HL-60 (cell line): ENCODE data around the gene AGR3.

ENCODE experiments used
- POLR2AphosphoS5 ChIP-seq: IDR thresholded peaks from 2 replicates; pipeline ENCODE4 v1.6.1; 2012; ENCODE audit warnings: low read depth
- TF ChIP-seq, protein P1 (sequence below): IDR thresholded peaks from one replicate; pipeline ENCODE4 v1.5.1; 2011; ENCODE audit warnings: low read length, control low read depth, inconsistent platforms; ENCODE audit not compliant: insufficient read depth

DNA sequence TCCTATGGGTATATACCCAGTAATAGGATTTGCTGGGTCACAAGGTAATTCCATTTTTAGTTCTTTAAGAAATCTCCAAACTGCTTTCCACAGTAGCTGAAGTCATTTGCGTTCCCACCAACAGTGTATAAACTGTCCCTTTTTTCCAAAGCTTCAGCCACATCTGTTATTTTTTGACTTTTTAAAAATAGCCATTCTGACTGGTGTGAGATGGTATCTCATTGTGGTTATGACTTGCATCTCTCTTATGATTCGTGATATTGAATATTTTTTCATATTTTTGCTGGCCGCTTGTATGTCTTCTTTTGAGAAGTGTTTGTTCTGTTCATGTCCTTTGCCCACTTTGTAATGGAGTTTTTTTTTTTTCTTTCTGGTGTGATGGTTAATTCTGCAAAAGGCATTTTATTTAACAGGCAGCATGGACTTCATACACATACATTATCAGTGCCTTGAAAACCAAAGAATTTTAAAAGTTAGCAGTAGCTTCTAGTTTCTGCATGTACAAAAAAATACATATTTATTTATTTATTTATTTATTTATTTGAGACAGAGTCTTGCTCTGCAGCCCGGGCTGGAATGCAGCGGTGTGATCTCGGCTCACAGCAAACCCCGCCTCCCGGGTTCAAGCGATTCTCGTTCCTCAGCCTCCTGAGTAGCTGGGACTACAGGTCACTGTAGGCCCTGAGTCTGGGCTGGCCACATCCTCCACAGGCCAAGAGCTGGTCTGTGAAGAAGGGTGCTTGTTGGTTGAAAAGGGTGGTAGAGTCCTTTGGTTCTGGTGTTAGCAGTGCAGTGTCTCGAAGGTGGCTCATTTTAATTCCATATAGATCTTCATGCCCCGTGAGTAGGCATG is 32.3 kb downstream of the AGR3 start:
- no peak for TF ChIP-seq POLR2AphosphoS5
- TF ChIP-seq, protein P1, sequence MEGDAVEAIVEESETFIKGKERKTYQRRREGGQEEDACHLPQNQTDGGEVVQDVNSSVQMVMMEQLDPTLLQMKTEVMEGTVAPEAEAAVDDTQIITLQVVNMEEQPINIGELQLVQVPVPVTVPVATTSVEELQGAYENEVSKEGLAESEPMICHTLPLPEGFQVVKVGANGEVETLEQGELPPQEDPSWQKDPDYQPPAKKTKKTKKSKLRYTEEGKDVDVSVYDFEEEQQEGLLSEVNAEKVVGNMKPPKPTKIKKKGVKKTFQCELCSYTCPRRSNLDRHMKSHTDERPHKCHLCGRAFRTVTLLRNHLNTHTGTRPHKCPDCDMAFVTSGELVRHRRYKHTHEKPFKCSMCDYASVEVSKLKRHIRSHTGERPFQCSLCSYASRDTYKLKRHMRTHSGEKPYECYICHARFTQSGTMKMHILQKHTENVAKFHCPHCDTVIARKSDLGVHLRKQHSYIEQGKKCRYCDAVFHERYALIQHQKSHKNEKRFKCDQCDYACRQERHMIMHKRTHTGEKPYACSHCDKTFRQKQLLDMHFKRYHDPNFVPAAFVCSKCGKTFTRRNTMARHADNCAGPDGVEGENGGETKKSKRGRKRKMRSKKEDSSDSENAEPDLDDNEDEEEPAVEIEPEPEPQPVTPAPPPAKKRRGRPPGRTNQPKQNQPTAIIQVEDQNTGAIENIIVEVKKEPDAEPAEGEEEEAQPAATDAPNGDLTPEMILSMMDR: no peak
